IPS-NIHi11 (cell line): Measurements from ENCODE around the gene TBCD.
"Not testable (repeated sequence)": the region's sequence is repeated elsewhere in the genome, so short reads cannot be mapped to it uniquely, and the experiment has no call there.

Source experiments
- DNase-seq: peaks from one replicate; pipeline ENCODE4 v3.0.0; 2012; ENCODE audit warnings: mixed read lengths, low spot score

TBCD gene

DNA sequence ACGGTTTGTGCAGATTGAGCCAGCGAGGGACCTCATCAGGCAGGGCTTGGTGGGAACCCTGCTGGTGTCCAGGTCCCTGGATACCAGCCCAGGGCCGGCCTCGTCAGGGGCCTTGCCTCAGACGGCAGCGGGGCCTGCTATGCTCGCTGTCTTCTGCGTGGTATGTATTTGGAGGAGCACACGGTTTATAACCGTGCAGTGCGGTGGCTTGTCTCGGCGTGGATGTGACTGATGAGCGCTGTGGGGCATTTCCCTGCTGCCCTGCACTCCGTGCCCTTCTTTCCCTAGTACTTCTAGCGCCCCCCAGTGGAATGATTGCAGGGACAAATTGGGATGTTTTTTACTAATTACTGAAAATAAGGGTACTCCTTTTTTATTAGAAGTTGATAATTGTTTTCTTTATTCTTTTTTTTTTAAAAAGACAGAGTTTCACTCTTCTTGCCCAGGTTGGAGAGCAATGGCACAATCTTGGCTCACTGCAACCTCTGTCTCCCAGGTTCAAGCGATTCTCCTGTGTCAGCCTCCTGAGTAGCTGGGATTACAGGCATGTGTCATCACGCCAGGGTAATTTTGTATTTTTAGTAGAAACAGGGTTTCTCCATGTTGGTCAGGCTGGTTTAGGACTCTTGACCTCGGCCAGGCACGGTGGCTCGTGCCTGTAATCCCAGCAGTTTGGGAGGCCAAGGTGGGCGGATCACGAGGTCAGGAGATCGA lies 15.3 kb downstream of the TBCD start:
- DNase-seq, result peak; percentile 80

- no peak for DNase-seq
These were observed 17.2 kb downstream of the TBCD start for GRCh38 chr17:82769041-82769440.

- DNase-seq, result no peak
These were observed 20.2 kb downstream of the TBCD start for GRCh38 chr17:82772026-82772425.

DNA sequence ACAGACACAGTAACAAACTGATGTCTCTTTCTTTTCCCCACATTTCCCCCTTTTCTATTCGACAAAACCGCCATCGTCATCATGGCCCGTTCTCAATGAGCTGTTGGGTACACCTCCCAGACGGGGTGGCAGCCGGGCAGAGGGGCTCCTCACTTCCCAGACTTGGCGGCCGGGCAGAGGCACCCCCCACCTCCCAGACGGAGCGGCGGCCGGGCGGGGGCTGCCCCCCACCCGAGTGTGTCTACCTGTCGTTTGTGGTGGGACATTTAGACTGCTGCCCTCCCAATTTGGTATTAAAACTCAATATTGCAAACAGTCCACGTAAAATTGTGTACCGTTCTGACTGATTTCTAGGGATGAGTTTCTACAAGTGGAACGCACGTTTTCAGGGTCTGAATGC lies 22.6 kb downstream of the TBCD start:
- DNase-seq, result not testable (repeated sequence)

GRCh38 chr17:82775001-82775823 lies 23.3 kb downstream of the TBCD start:
- peak; percentile 95 for DNase-seq

- no peak for DNase-seq
These were observed 24.6 kb downstream of the TBCD start for GRCh38 chr17:82776454-82776853.

GRCh38 chr17:82777778-82778375 lies 26.0 kb downstream of the TBCD start:
- DNase-seq, result not testable (repeated sequence)

- no peak for DNase-seq
These were observed 27.7 kb downstream of the TBCD start for GRCh38 chr17:82779541-82779940.

DNA sequence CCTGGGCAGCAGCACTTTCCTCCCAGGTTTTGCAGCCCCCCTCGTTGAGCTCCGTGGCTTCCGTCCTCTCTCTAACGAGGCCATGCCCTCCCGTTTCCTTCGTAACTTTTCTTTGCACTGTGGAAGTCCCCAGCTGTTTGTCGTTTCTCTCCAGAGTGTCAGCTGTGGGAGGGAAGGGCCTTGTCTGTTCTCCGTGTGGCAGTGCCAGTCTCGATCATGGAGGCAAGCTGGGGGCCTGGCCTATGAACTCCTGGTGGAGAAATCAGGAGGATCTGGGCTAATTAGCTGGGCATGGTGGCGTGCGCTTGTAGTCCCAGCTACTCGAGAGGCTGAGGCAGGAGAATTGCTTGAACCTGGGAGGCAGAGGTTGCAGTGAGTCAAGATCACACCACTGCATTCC lies 28.3 kb downstream of the TBCD start:
- DNase-seq, result no peak

DNA sequence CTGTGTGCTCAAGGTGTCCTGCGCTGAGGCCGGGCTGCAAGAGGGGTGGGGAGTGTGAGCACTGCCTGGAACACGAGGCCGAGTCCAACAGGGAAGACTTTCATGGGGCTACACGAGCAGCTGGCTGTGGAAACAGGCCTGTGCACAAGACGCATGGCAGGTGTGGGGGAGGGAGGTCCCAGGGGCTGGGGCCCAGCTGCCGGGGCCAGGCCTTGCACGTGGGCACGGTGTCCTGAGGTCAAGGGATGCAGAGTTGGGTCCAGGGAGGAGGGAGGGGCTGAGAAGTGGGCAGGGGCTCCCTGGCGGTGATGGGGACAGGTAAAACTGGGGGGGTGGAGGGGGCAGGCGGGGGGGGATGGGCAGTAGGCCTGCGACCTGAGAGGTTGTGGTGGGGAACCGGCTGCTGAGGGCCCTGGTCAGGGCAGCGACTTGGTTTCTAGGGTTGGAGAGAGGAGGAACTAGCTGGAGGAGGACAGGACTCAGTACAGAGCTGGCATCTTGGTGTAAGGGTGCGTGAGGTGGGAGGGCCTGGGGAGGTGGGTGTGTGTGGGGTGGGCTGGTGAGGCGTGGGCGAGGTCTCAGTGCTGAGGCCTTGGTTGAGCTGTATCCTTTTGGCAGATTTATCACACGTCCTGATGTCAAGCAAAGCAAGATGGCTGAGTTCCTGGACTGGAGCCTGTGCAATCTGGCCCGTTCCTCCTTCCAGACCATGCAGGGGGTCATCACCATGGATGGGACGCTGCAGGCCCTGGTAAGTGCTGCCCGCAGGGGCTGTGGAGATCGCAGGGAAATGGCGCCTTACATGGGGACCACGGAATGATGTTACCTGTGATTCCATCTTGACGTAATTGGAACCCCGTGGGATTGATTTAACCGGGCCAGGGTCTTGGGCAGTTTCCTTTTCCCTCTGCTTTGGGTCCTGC lies 29.4 kb downstream of the TBCD start:
- no peak for DNase-seq

DNA sequence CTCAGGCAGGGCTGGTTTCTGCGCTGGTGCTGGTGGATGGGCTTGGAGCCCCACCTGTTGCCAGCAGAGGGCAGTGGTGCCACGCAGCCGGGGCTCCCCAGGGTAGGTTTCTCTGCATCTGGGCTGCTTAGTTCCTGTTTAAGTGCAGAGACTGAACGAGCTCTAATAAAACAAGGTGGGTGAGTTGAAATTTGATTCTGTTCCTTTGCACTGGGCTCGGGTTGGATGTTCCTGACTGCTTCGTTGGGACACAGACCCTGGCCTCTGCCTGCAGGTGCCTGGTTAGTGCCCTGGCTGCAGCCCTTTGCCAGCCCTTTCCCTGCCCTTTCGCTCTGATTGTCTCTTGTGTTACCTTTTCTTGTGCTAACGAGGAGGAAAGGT lies 30.0 kb downstream of the TBCD start:
- DNase-seq, result peak; percentile 95

- DNase-seq, result no peak
These were observed 30.9 kb downstream of the TBCD start for GRCh38 chr17:82782657-82783207.

DNA sequence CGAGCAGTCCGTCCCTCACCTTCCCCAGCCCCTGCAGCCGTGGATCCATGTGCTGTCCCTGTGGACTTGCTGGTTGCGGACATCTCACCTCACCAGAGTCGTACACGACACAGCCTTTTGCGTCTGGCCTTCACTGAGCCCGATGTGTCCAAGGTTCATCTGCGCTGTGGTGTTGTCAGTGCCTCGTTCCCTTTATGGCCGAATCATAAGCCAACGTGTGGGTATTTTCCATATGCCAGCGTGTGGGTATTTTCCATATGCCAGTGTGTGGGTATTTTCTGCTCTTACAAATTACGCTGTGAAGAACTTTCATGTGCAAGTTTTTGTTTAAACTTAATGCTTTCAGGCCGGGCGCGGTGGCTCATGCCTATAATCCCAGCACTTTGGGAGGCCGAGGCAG lies 31.6 kb downstream of the TBCD start:
- no peak for DNase-seq

- DNase-seq, result not testable (repeated sequence)
These were observed 33.7 kb downstream of the TBCD start for GRCh38 chr17:82785581-82785980.

- no peak for DNase-seq
These were observed 34.6 kb downstream of the TBCD start for GRCh38 chr17:82786427-82786826.

- DNase-seq, result no peak
These were observed 35.4 kb downstream of the TBCD start for GRCh38 chr17:82787081-82787848.

DNA sequence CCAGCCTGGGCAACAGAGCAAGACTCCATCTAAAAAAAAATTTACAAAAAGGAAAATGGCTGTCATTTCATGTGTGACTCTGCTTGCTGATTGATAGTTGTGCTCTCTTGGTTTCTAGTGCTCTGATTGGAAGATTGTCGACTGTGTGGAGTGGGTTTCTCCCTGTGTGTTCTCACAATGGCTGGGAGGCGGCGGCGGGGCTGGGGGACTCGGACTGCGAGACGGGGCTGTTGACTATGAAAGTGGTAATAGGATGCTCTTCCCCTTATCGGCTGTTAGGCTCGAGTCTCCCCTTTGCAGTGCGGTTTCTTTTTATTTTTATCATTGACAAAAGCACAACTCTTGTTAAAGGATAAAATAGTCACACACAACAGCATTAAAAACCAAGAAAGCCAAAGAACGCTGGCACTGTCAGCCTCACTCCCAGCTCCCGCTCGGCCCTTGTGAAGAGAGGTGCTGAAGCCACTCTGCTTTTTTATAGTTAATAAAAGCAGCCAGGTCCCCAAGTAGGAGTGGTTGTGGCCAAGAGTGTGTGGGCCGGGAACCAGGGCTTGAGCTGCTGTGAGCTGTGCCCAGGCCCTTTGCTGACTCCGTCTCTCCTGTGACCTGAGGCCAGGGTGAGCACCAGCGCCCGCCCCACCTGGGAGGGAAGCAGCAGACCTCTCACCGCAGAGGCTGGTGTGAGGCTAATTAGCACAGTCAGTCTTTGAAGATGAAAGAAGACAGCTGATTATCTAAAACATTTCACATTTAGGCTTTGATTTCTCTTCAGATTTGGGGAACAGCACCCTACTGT lies 36.5 kb downstream of the TBCD start:
- DNase-seq, result no peak

DNA sequence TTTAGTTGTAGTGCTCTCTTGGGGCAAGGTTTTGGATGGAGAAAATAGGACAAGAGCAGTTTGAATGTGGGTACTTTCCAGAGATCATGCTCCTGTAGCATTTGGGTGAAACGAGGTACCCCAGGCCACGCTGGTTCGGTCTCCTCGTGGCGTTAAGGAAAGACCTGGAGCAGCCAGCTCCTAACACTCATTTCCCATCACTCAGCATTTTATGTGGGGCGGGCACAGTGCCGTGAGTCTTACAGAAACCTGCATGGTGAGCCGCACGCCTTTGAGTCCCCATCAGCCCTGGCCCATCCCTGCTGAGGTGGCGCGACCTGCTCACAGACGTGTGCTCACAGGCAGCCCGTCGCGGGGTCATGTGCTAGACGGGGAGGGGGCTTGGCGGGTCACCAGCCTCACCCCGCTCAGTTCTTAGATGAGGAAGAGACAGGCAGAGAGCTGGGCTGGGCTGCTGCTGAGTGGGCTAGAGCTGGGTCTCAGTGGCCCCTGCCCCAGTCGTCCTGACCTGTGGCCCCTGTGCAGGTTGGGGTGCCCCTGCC lies 37.3 kb downstream of the TBCD start:
- no peak for DNase-seq

DNA sequence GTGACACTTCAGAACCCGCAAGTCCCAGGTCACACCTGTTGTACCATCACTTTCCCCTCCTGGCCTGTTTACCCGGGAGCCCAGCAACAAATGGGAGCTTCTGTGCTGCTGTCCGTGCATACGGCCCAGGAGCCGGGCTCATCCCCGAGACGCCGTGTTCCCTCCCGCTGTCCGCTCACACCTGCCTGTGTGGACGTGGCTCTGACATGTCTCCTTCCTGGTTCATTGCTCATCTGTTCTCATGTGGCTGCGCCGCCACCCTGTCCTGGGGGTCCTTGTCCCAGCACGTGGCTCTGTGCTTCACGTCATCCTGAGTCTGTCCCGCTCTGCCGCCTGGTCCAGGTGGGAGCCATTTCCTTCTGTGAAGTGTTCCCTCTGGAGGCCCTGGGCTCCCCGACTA lies 37.9 kb downstream of the TBCD start:
- DNase-seq, result no peak

DNA sequence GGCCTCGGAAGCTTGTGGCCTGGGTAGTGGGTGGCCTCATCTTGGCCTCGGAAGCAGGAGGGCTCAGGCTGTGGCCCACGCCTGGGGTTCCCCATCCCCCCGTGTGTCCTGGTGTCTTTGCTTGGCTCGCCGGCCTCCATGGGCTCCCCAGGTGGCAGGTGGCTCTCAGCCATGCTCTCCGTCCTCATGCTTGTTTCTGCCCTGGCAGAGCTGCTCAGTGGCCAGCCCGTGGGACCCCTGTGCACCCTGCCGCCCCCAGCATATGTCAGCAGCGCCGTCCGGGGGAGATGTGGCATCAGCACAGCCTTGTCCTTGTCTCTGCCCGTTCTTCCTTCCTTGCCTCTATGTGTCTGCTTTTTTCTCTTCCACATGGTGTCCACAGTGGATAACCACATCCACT lies 38.5 kb downstream of the TBCD start:
- no peak for DNase-seq
